DND-41 (cell line): ENCODE measurements around the gene CCDC69.

Source experiments
- CTCF ChIP-seq: IDR thresholded peaks from 2 replicates; pipeline ENCODE4 v1.5.1; 2012; ENCODE audit warnings: borderline replicate concordance, low read length, moderate library complexity, mild to moderate bottlenecking; ENCODE audit not compliant: poor library complexity, severe bottlenecking; ENCODE audit errors: extremely low read depth
- EZH2 ChIP-seq: IDR thresholded peaks from 3 replicates; pipeline ENCODE4 v1.6.1; 2012; ENCODE audit warnings: borderline replicate concordance, low read depth, mild to moderate bottlenecking, moderate library complexity, low read length, inconsistent platforms; ENCODE audit not compliant: severe bottlenecking

GRCh38 chr5:151264113-151264512, 40.2 kb upstream of the CCDC69 start:
- TF ChIP-seq CTCF (no peak), EZH2 (no peak)
